Stomach smooth muscle (tissue), 2 donors: ENCODE results near the gene PAX7.
"Not testable (repeated sequence)": the region's sequence is repeated elsewhere in the genome, so short reads cannot be mapped to it uniquely, and the experiment has no call there.

ENCODE experiments used
- H3K27ac ChIP-seq: one replicate; pipeline ENCODE4 v1.7.0; 2013; ENCODE audit warnings: mild to moderate bottlenecking, low read length, inconsistent platforms
- H3K27me3 ChIP-seq, 2 donors: one replicate each; pipeline ENCODE4 v1.7.0; 2013; ENCODE audit warnings: low read length in 2 of 2; ENCODE audit not compliant: insufficient read depth in 2 of 2, control insufficient read depth in 1 of 2
- H3K36me3 ChIP-seq, 2 donors: one replicate each; pipeline ENCODE4 v1.7.0; 2013; ENCODE audit warnings: low read length in 2 of 2; ENCODE audit not compliant: control insufficient read depth in 2 of 2, insufficient read depth in 2 of 2
- H3K4me1 ChIP-seq: one replicate; pipeline ENCODE4 v1.7.0; 2013; ENCODE audit warnings: low read length; ENCODE audit not compliant: control insufficient read depth, insufficient read depth
- H3K4me3 ChIP-seq, 2 donors: one replicate each; pipeline ENCODE4 v1.7.0; 2013; ENCODE audit warnings: low read length in 2 of 2
- H3K9ac ChIP-seq, 2 donors: one replicate each; pipeline ENCODE4 v1.7.0; 2013; ENCODE audit warnings: low read length in 2 of 2, mild to moderate bottlenecking in 1 of 2
- H3K9me3 ChIP-seq, 2 donors: one replicate each; pipeline ENCODE4 v1.7.0; 2013; ENCODE audit warnings: low read length in 2 of 2; ENCODE audit not compliant: control insufficient read depth in 2 of 2
- donor health status: healthy.
- donor health status: Pancreatic carcinoma.

PAX7 gene

DNA sequence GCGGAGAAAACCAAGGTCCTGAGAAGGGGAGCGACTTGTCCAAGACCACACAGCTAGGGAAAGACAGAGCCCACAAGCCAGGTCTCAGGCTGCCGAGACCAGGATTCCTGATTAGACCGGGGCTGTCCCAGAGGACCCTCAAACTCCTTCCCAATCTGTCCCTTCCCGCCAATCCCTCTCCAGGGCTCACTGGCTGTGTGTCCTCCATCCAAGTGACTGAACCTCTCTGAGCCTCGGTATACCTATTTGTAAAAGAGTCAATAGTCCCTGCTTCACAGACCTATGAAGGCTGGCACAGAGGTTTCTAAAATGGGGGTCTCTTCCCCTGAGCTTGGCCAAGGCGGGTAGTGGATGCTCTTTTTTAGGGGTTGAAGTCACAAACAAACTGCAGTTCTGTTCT is 56.6 kb downstream of the PAX7 start:
- peaks cover 8 to 20% of the 10 kb centered on the region in 2 donors for H3K27me3 ChIP-seq
- no peak overlapping the region for H3K4me3 ChIP-seq
- H3K4me1 ChIP-seq: no peaks in the 10 kb centered on the region
- no peaks in the 10 kb centered on the region for H3K36me3 ChIP-seq
- H3K9ac ChIP-seq: no peak overlapping the region
- H3K9me3 ChIP-seq: no peaks in the 10 kb centered on the region
- no peak overlapping the region for H3K27ac ChIP-seq

DNA sequence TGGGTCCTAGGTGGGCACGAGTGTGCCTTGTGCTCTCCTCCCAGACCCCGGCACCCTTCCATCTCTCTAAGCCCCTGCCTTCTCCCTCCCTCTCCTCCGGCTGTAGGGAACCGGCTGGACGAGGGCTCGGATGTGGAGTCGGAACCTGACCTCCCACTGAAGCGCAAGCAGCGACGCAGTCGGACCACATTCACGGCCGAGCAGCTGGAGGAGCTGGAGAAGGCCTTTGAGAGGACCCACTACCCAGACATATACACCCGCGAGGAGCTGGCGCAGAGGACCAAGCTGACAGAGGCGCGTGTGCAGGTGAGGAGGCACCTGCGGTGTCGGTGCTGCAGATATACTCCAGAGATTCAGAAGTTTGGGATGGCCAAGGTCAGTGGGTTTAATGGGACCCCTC is 61.0 kb downstream of the PAX7 start:
- H3K9me3 ChIP-seq: no peaks in the 10 kb centered on the region

DNA sequence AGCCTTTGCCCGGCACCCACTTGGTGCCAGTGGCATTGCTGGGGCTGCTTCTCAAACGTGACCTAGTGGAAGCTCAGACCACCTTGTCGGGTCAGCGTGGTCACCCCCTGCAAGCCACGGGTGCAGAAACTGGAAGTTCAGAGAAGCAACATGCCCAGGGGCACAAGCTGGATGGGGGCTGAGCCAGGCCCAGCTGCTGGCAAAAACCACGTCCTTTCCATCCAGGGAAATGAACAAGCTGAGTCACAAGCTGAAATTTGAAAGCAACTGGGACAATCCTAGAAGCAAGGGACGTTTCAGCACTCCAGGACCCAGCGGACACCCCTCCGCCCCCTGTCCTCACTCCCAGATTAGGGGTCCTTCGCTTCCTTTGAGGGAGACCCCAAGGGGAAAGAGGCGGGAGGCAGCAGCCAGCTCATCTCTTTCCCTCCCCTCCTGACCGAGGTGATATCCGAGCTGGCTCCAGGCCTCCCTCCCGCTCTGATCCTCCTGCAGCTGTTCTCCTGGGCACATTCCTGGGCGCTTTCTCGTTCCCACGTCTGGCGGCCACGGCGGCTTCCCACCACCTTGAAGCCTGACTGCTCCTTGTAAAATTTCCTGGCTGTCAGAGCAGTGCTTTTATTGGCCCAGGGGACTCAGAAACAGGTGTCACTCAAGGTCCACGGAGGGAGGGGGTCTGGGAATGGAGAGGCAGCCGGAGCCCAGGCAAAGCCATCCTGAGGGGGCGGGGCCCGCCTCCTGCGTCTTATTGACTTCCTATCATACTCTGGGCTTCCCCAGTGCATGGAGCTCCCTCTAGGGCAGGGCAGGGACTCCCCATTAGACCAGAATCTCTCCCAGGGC is 62.8 kb downstream of the PAX7 start:
- H3K27me3 ChIP-seq: peaks cover 17 to 23% of the 10 kb centered on the region in 2 donors

More for the DNA sequence above, 61.0 kb downstream of the PAX7 start:
- H3K27me3 ChIP-seq: peaks cover 17 to 23% of the 10 kb centered on the region in 2 donors
- H3K4me3 ChIP-seq: no peak overlapping the region
- H3K36me3 ChIP-seq: no peaks in the 10 kb centered on the region
- H3K27ac ChIP-seq: no peak overlapping the region
- H3K4me1 ChIP-seq: no peaks in the 10 kb centered on the region
- H3K9ac ChIP-seq: no peak overlapping the region

GRCh38 chr1:18694289-18694688 is 63.6 kb downstream of the PAX7 start:
- not testable (repeated sequence) for H3K4me1 ChIP-seq, H3K36me3 ChIP-seq, H3K9me3 ChIP-seq, H3K27ac ChIP-seq, H3K9ac ChIP-seq, H3K4me3 ChIP-seq
- peaks cover 17 to 29% of the 10 kb centered on the region in 2 donors for H3K27me3 ChIP-seq

More for the DNA sequence above, 62.8 kb downstream of the PAX7 start:
- Histone ChIP-seq H3K4me3 (no peak overlapping the region), H3K36me3 (no peaks in the 10 kb centered on the region), H3K9ac (no peak overlapping the region), H3K27ac (no peak overlapping the region), H3K9me3 (peaks cover 0 to 3% of the 10 kb centered on the region in 2 donors), H3K4me1 (no peaks in the 10 kb centered on the region)

DNA sequence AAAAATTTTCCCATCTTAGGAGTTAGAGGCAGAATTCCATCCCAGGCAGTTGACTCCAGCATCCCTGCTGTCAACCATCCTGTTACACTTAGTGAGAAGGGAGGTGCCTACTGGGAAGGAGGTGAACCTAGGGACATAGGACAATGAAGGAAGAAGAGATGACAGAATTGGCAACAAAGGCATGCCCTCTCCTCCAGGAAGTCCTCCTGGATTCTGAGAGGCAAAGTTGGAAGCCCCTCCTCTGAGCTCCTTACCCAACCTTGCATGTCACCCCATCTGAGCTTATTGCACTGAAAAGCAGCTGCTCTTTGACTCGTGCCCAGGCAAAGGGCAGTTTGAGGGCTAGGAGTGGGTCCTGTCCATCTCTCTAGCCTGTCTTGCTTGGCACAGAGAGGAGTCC is 66.9 kb downstream of the PAX7 start:
- H3K4me1 ChIP-seq: no peaks in the 10 kb centered on the region
- no peak overlapping the region for H3K4me3 ChIP-seq
- H3K9me3 ChIP-seq: peaks cover 0 to 3% of the 10 kb centered on the region in 2 donors
- H3K27ac ChIP-seq: no peak overlapping the region
- peaks cover 23 to 40% of the 10 kb centered on the region in 2 donors for H3K27me3 ChIP-seq
- H3K36me3 ChIP-seq: no peaks in the 10 kb centered on the region
- H3K9ac ChIP-seq: no peak overlapping the region

DNA sequence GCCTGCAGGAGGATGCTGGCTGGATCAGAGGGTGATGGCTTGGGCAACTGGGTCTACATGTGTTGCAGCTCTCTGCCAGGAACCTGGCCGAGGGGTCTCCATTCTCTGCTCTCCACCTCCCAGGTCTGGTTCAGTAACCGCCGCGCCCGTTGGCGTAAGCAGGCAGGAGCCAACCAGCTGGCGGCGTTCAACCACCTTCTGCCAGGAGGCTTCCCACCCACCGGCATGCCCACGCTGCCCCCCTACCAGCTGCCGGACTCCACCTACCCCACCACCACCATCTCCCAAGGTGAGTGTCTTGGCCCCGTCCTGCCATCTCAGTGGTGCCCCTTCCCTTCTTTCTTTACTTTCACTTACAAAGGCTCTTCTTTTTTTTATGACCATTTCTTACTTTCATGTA is 69.9 kb downstream of the PAX7 start:
- no peak overlapping the region for H3K27ac ChIP-seq
- H3K4me1 ChIP-seq: no peaks in the 10 kb centered on the region
- peaks cover 0 to 3% of the 10 kb centered on the region in 2 donors for H3K9me3 ChIP-seq
- H3K4me3 ChIP-seq: no peak overlapping the region
- H3K36me3 ChIP-seq: no peaks in the 10 kb centered on the region
- H3K27me3 ChIP-seq: peaks cover 30 to 46% of the 10 kb centered on the region in 2 donors
- no peak overlapping the region for H3K9ac ChIP-seq

GRCh38 chr1:18701183-18701582 is 70.5 kb downstream of the PAX7 start:
- Histone ChIP-seq H3K4me3 (no peak overlapping the region), H3K9ac (no peak overlapping the region), H3K27ac (no peak overlapping the region), H3K4me1 (no peaks in the 10 kb centered on the region), H3K27me3 (peaks cover 31 to 47% of the 10 kb centered on the region in 2 donors), H3K9me3 (peaks cover 0 to 3% of the 10 kb centered on the region in 2 donors), H3K36me3 (no peaks in the 10 kb centered on the region)

DNA sequence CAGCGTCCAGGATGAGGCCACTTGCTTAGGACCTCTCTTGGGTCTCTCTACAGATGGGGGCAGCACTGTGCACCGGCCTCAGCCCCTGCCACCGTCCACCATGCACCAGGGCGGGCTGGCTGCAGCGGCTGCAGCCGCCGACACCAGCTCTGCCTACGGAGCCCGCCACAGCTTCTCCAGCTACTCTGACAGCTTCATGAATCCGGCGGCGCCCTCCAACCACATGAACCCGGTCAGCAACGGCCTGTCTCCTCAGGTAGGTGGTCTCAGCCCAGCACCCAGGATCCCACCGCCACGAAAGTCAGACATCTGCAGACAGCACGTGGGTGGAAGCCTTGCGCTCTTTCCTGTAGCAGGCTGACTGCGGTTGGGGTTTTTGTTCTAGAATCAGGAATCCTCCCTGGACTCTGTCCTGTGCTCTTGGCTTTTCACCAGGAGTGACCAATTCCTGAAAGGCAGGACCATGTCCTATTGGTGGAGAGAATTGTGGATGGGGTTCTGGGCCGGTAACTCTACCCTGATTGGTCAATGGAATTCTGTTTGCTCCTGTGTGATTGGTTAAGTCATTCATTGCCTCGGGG is 72.5 kb downstream of the PAX7 start:
- Histone ChIP-seq H3K4me3 (no peak overlapping the region), H3K9me3 (no peaks in the 10 kb centered on the region), H3K36me3 (no peaks in the 10 kb centered on the region), H3K27ac (no peak overlapping the region), H3K4me1 (no peaks in the 10 kb centered on the region), H3K9ac (no peak overlapping the region), H3K27me3 (peaks cover 34 to 47% of the 10 kb centered on the region in 2 donors)

GRCh38 chr1:18705811-18706210 is 75.2 kb downstream of the PAX7 start:
- no peak overlapping the region for H3K4me3 ChIP-seq
- H3K27me3 ChIP-seq: peaks cover 36 to 48% of the 10 kb centered on the region in 2 donors
- H3K27ac ChIP-seq: no peak overlapping the region
- H3K4me1 ChIP-seq: no peaks in the 10 kb centered on the region
- no peak overlapping the region for H3K9ac ChIP-seq
- no peaks in the 10 kb centered on the region for H3K9me3 ChIP-seq
- H3K36me3 ChIP-seq: no peaks in the 10 kb centered on the region

- H3K27ac ChIP-seq: no peak overlapping the region
- H3K36me3 ChIP-seq: no peaks in the 10 kb centered on the region
- peaks cover 34 to 47% of the 10 kb centered on the region in 2 donors for H3K27me3 ChIP-seq
- H3K9me3 ChIP-seq: no peaks in the 10 kb centered on the region
- H3K4me3 ChIP-seq: no peak overlapping the region
- H3K4me1 ChIP-seq: no peaks in the 10 kb centered on the region
- H3K9ac ChIP-seq: no peak overlapping the region
These were observed 77.1 kb downstream of the PAX7 start for GRCh38 chr1:18707696-18708257.
